HG03175 (cell line): ENCODE data around the gene ICE2.
"Not testable (repeated sequence)": the region's sequence is repeated elsewhere in the genome, so short reads cannot be mapped to it uniquely, and the experiment has no call there.

Source experiments
- ATAC-seq: cut with Tn5 transposase; IDR thresholded peaks from one replicate; pipeline ENCODE4 v1.9.1; 2021; ENCODE audit warnings: mild to moderate bottlenecking, moderate library complexity; ENCODE audit not compliant: unreplicated experiment

ICE2 gene

GRCh38 chr15:60412807-60413206 lies 66.1 kb downstream of the ICE2 start:
- ATAC-seq, result not testable (repeated sequence)

GRCh38 chr15:60411774-60412425 lies 67.0 kb downstream of the ICE2 start:
- ATAC-seq, result no peak

GRCh38 chr15:60410350-60410749 lies 68.6 kb downstream of the ICE2 start:
- not testable (repeated sequence) for ATAC-seq

GRCh38 chr15:60408463-60408981 lies 70.4 kb downstream of the ICE2 start:
- ATAC-seq, result peak; percentile 89

GRCh38 chr15:60407415-60407805 lies 71.5 kb downstream of the ICE2 start:
- no peak for ATAC-seq

GRCh38 chr15:60406513-60407414 lies 72.2 kb downstream of the ICE2 start:
- no peak for ATAC-seq

- ATAC-seq, result no peak
Observed at GRCh38 chr15:60405399-60405798, 73.5 kb downstream of the ICE2 start.

- not testable (repeated sequence) for ATAC-seq
Observed at GRCh38 chr15:60404351-60404750, 74.6 kb downstream of the ICE2 start.

GRCh38 chr15:60400944-60401343 lies 78.0 kb downstream of the ICE2 start:
- no peak for ATAC-seq

GRCh38 chr15:60399931-60400330 lies 79.0 kb downstream of the ICE2 start:
- no peak for ATAC-seq

GRCh38 chr15:60399246-60399915 lies 79.6 kb downstream of the ICE2 start:
- no peak for ATAC-seq

GRCh38 chr15:60397772-60398445 lies 81.0 kb downstream of the ICE2 start, which contains the start of gene ANXA2:
Gene ANXA2, minus strand, starts transcription at chr15:60397986. Its CDS starts 11,911 bp downstream, at chr15:60386075.
- peak; percentile 81 for ATAC-seq

GRCh38 chr15:60396958-60397771 lies 81.8 kb downstream of the ICE2 start:
- peak; percentile 68 for ATAC-seq

- no peak for ATAC-seq
Observed at GRCh38 chr15:60396560-60396957, 82.4 kb downstream of the ICE2 start.

- no peak for ATAC-seq
Observed at GRCh38 chr15:60396100-60396499, 82.8 kb downstream of the ICE2 start.

- no peak for ATAC-seq
Observed at GRCh38 chr15:60395276-60396011, 83.5 kb downstream of the ICE2 start.

- no peak for ATAC-seq
Observed at GRCh38 chr15:60394689-60395097, 84.2 kb downstream of the ICE2 start.

GRCh38 chr15:60392986-60393790 lies 85.8 kb downstream of the ICE2 start:
- ATAC-seq, result no peak
